H1 (cell line): Measurements from ENCODE around the gene RCBTB2. TPM values are rescaled to one million over a fixed set of nuclear protein-coding genes. Genes with fewer than 3 reads are reported as not detected.

Experiments
- BCL11A ChIP-seq, 2 experiments: IDR thresholded peaks; one replicate each; pipeline ENCODE4 v1.6.1; 2011; ENCODE audit warnings: low read depth in 2 of 2, low read length in 2 of 2, mild to moderate bottlenecking in 2 of 2
- CHD1 ChIP-seq: IDR thresholded peaks from 2 replicates; pipeline ENCODE4 v1.6.1; 2012; ENCODE audit warnings: low read depth, low read length, improper control_type of control experiment
- MAX ChIP-seq: IDR thresholded peaks from 2 replicates; pipeline ENCODE4 v1.6.1; 2012; ENCODE audit warnings: inconsistent platforms
- RNF2 ChIP-seq: fragments of 200-900, 300-1000 bp; sonication (generic); IDR thresholded peaks from 2 replicates; pipeline ENCODE4 v1.7.1; 2016; ENCODE audit warnings: borderline replicate concordance, low read depth, mild to moderate bottlenecking, antibody characterized with exemption, low read length; ENCODE audit not compliant: poor library complexity, severe bottlenecking; ENCODE audit errors: missing control alignments
- SIRT6 ChIP-seq: IDR thresholded peaks from one replicate; pipeline ENCODE4 v1.7.1; 2012; ENCODE audit warnings: low read length, inconsistent platforms
- TEAD4 ChIP-seq: IDR thresholded peaks from 2 replicates; pipeline ENCODE4 v1.6.1; 2012; ENCODE audit warnings: low read depth, low read length, inconsistent platforms, mixed read lengths
- polyA plus RNA-seq, 7 experiments: library from polyadenylated mRNA; depleted of rRNA in 3 of 7; stranded (reverse) in 5 of 7; unstranded in 2 of 7; fragments of >200 nt in 5 of 7; fragments of 200-250 nt in 2 of 7; gene quantifications; 1 replicate in 5 of 7; 2 replicates in 1 of 7; 4 replicates in 1 of 7; pipeline versions ENCODE4 v1.2.1 to v1.2.3, GENCODE V29; 2011 to 2013; ENCODE audit warnings: missing spikeins in 2 of 7, mixed read lengths in 2 of 7
- total RNA-seq: library from RNA; stranded (reverse); fragmentation: NEBNext Ultra II Directional; extraction: Animal tissue kit (Norgen Biotek cat#: 25700); gene quantifications from 2 replicates; pipeline ENCODE4 v1.2.1, GENCODE V29; 2021

The RCBTB2 gene
- total and polyA plus RNA-seq, 2 of the 8 experiments (the other 6 are each of a cell fraction or from before 2014, with no cell fraction given), result 5.2 to 8.4 TPM

GRCh38 chr13:48551329-48551728, 18.4 kb upstream of the RCBTB2 start (continued):
- TF ChIP-seq CHD1 (no peak), MAX (no peak), TEAD4 (no peak), SIRT6 (no peak), BCL11A (IDR thresholded peaks at IDR 0.05; ENCODE audit: low read depth in 2 of 2, low read length in 2 of 2) (no peak), RNF2 (no peak)
